IMR-90 (cell line): ENCODE results near the gene FEM1B. TPM values are rescaled to one million over a fixed set of nuclear protein-coding genes. Genes with fewer than 3 reads are reported as not detected.

Experiments
- ATAC-seq: fragments of 200-7000 bp; cut with Tn5 transposase; 2 replicates; pipeline ENCODE4 v1.9.1; 2020; ENCODE audit warnings: low read depth, mild to moderate bottlenecking, moderate library complexity
- BruUV-seq: library from RNA; stranded (reverse); fragments of 400-500 nt; replicated peaks from 2 replicates; lab custom pipeline; 2021; lab: Mats Ljungman, UMichigan
- CTCF ChIA-PET: fragments of 300-600 bp; formaldehyde crosslinking; extraction: SDS; loops from one replicate; lab custom pipeline; 2021; ENCODE audit warnings: antibody characterized with exemption; lab: Yijun Ruan, JAX
- POLR2A ChIA-PET: fragments of 300-600 bp; sonication (Branson Sonifier 250); formaldehyde crosslinking; loops from one replicate; lab custom pipeline; 2022; ENCODE audit warnings: antibody characterized with exemption; ENCODE audit not compliant: unreplicated experiment; lab: Charles Lee
- DNase-seq: peaks from one replicate; pipeline ENCODE4 v3.0.0; 2013
- H2AFZ ChIP-seq: replicated peaks from 2 replicates; pipeline ENCODE3; 2013; ENCODE audit warnings: low read length, mild to moderate bottlenecking; ENCODE audit not compliant: poor library complexity
- H2AK5ac ChIP-seq: 2 replicates; pipeline ENCODE4 v1.6.1; 2013; ENCODE audit warnings: low read depth, low read length, inconsistent platforms
- H2AK9ac ChIP-seq: replicated peaks from 2 replicates; pipeline ENCODE3; 2013; ENCODE audit warnings: mild to moderate bottlenecking, low read depth, low read length, moderate library complexity; ENCODE audit not compliant: poor library complexity
- H2BK120ac ChIP-seq: 2 replicates; pipeline ENCODE4 v1.6.1; 2013; ENCODE audit warnings: low read depth, low read length, inconsistent platforms
- H2BK15ac ChIP-seq: 3 replicates; pipeline ENCODE4 v1.6.1; 2013; ENCODE audit warnings: low read depth, low read length, inconsistent platforms
- H2BK20ac ChIP-seq: 2 replicates; pipeline ENCODE4 v1.6.1; 2013; ENCODE audit warnings: low read depth, mild to moderate bottlenecking, inconsistent platforms, low read length, moderate library complexity
- H2BK5ac ChIP-seq: 2 replicates; pipeline ENCODE4 v1.6.1; 2013; ENCODE audit warnings: mild to moderate bottlenecking, low read depth, low read length, inconsistent platforms; ENCODE audit not compliant: poor library complexity, severe bottlenecking
- H3K14ac ChIP-seq: replicated peaks from 2 replicates; pipeline ENCODE4 v1.6.1; 2013; ENCODE audit warnings: low read depth, low read length, inconsistent platforms
- H3K18ac ChIP-seq: 2 replicates; pipeline ENCODE4 v1.6.1; 2013; ENCODE audit warnings: low read depth, low read length, control low read depth
- H3K23ac ChIP-seq: 2 replicates; pipeline ENCODE4 v1.6.1; 2013; ENCODE audit warnings: low read depth, low read length, inconsistent platforms
- H3K27ac ChIP-seq: 2 replicates; pipeline ENCODE4 v1.5.1; 2013; ENCODE audit warnings: mild to moderate bottlenecking, control low read depth, low read length; ENCODE audit not compliant: insufficient read depth
- H3K27me3 ChIP-seq: 2 replicates; pipeline ENCODE4 v1.6.1; 2013; ENCODE audit warnings: low read length; ENCODE audit not compliant: control insufficient read depth, insufficient read depth
- H3K36me3 ChIP-seq: 2 replicates; pipeline ENCODE4 v1.6.1; 2013; ENCODE audit warnings: low read length, mixed read lengths; ENCODE audit not compliant: control insufficient read depth, insufficient read depth
- H3K4ac ChIP-seq: 2 replicates; pipeline ENCODE4 v1.6.1; 2013; ENCODE audit warnings: low read depth, low read length, inconsistent platforms
- H3K4me1 ChIP-seq: 2 replicates; pipeline ENCODE4 v1.6.1; 2013; ENCODE audit warnings: low read length, mixed read lengths; ENCODE audit not compliant: control insufficient read depth, insufficient read depth
- H3K4me2 ChIP-seq: 2 replicates; pipeline ENCODE4 v1.6.1; 2013; ENCODE audit warnings: low read depth, mild to moderate bottlenecking, control low read depth, low read length, moderate library complexity
- H3K4me3 ChIP-seq: 2 replicates; pipeline ENCODE4 v1.5.1; 2013; ENCODE audit warnings: low read depth, mild to moderate bottlenecking, control low read depth, low read length, moderate library complexity; ENCODE audit not compliant: insufficient read depth
- H3K56ac ChIP-seq: 2 replicates; pipeline ENCODE4 v1.6.1; 2013; ENCODE audit warnings: low read length, inconsistent platforms; ENCODE audit not compliant: insufficient read depth; ENCODE audit errors: extremely low read depth
- H3K79me1 ChIP-seq, 2 experiments: 2 replicates each; pipeline ENCODE4 v1.6.1; 2013; ENCODE audit warnings: low read length in 2 of 2, inconsistent platforms in 1 of 2, low read depth in 1 of 2
- H3K9ac ChIP-seq: 2 replicates; pipeline ENCODE4 v1.6.1; 2013; ENCODE audit warnings: low read depth, low read length, control low read depth
- H3K9me1 ChIP-seq: 2 replicates; pipeline ENCODE4 v1.6.1; 2013; ENCODE audit warnings: low read length, inconsistent platforms; ENCODE audit not compliant: insufficient read depth
- H3K9me3 ChIP-seq: 2 replicates; pipeline ENCODE4 v1.6.1; 2013; ENCODE audit warnings: low read length; ENCODE audit not compliant: control insufficient read depth, insufficient read depth
- H4K20me1 ChIP-seq: 2 replicates; pipeline ENCODE4 v1.6.1; 2013; ENCODE audit warnings: low read length, inconsistent platforms; ENCODE audit not compliant: insufficient read depth
- H4K5ac ChIP-seq: 2 replicates; pipeline ENCODE4 v1.6.1; 2013; ENCODE audit warnings: mild to moderate bottlenecking, low read depth, low read length, control low read depth
- H4K8ac ChIP-seq, 2 experiments: 2 replicates each; pipeline ENCODE4 v1.6.1; 2013; ENCODE audit warnings: low read depth in 2 of 2, low read length in 2 of 2, control low read depth in 1 of 2, inconsistent platforms in 1 of 2
- H4K91ac ChIP-seq: 2 replicates; pipeline ENCODE4 v1.6.1; 2013; ENCODE audit warnings: low read depth, low read length, inconsistent platforms; ENCODE audit not compliant: insufficient read depth
- CHD1 ChIP-seq: IDR thresholded peaks from 2 replicates; pipeline ENCODE4 v1.6.1; 2012; ENCODE audit warnings: low read depth, low read length, improper control_type of control experiment
- MXI1 ChIP-seq: IDR thresholded peaks from 2 replicates; pipeline ENCODE4 v1.6.1; 2012; ENCODE audit warnings: low read depth, mild to moderate bottlenecking, low read length, moderate library complexity, borderline replicate concordance
- NFE2L2 ChIP-seq: fragments of 150-350 bp; IDR thresholded peaks from 2 replicates; pipeline ENCODE4 v1.6.1; 2016; ENCODE audit warnings: low read depth, mild to moderate bottlenecking, low read length
- WGBS, 2 experiments: methylation state at CpG; one replicate each; pipeline versions ENCODE4 v1.1.5 to v1.1.7; 2013; ENCODE audit warnings: missing lambda C conversion rate in 2 of 2; ENCODE audit not compliant: insufficient read length in 1 of 2; ENCODE audit errors: extremely low coverage in 2 of 2; 5-methylcytosine and 5-hydroxymethylcytosine counted together
- dilution Hi-C: fragments of 300-500 bp; cut with HindIII; formaldehyde crosslinking; loops from one replicate; pipeline ENCODE4 v1.14.3; 2018; ENCODE audit warnings: low sequenced_read_pairs; ENCODE audit not compliant: unreplicated experiment
- in situ Hi-C: fragments of 300-500 bp; cut with MboI; formaldehyde crosslinking; loops from 3 replicates; pipeline ENCODE4 v1.14.3; 2019; ENCODE audit warnings: low sequenced_read_pairs, inconsistent platforms, mixed read lengths
- intact Hi-C: fragments of 100-400 bp; cut with micrococcal nuclease; formaldehyde crosslinking; loops from 2 replicates; pipeline ENCODE4 v1.10.0; 2022
- polyA plus RNA-seq, 3 experiments: library from polyadenylated mRNA; depleted of rRNA; stranded (reverse); fragments of >200 nt; gene quantifications; 2 replicates each; pipeline ENCODE4 v1.2.3, GENCODE V29; 2012; ENCODE audit warnings: low replicate concordance in 1 of 3
- total RNA-seq: library from RNA; depleted of rRNA; stranded (reverse); fragments of >200 nt; gene quantifications from 2 replicates; pipeline ENCODE4 v1.2.3, GENCODE V29; 2012
- TF ChIP-seq, protein P1 (sequence below): conservative IDR thresholded peaks from 2 replicates; pipeline ENCODE4 v1.5.1; 2012; ENCODE audit warnings: mild to moderate bottlenecking, low read depth, low read length, improper control_type of control experiment

FEM1B gene
- total and polyA plus RNA-seq, 2 of the 4 experiments (the other 2 are of a cell fraction) = 16.9 to 51.4 TPM

DNA sequence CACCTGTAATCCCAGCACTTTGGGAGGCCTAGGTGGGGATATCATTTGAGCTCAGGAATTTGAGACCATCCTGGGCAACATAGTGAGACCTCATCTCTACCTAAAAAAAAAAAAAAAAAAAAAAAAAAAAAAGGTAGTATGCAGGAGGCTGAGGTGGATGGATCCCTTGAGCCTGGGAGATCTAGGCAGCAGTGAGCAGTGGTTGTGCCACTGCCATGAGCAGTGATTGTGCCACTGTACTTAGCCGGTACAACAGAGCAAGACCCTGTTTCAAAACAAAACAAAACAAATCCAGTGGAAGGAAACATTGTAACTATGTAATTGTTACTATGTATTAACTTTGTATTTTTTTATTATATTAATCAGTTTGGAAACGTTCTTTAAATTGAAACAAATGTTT, 5.9 kb downstream of the FEM1B start:
- Histone ChIP-seq H3K36me3 (peaks cover 8% of the 10 kb centered on the region), H4K5ac (no peak overlapping the region), H4K20me1 (peaks cover 86% of the 10 kb centered on the region), H4K8ac (no peak overlapping the region), H3K79me1 (peaks cover 0 to 42% of the 10 kb centered on the region in 2 experiments; a peak in 2 of 4 replicates), H3K18ac (no peak overlapping the region), H4K91ac (no peak overlapping the region), H3K27me3 (no peaks in the 10 kb centered on the region), H3K9me1 (no peaks in the 10 kb centered on the region; the same call in 1 of the 2 replicates), H3K4me3 (no peak overlapping the region), H3K4ac (no peak overlapping the region), H3K14ac (no peak overlapping the region), H3K9me3 (peaks cover 3% of the 10 kb centered on the region; the same call in 1 of the 2 replicates), H3K9ac (no peak overlapping the region), H2BK5ac (no peak overlapping the region), H2BK20ac (no peak overlapping the region), H2AK9ac (no peak overlapping the region), H3K23ac (no peak overlapping the region), H2AK5ac (no peak overlapping the region), H2AFZ (no peak overlapping the region), H3K27ac (no peak overlapping the region), H3K4me2 (no peak overlapping the region; the same call in 1 of the 2 replicates), H2BK120ac (no peak overlapping the region), H3K56ac (no peak overlapping the region), H3K4me1 (peaks cover 8% of the 10 kb centered on the region), H2BK15ac (no peak overlapping the region)
- intact Hi-C loops = no loop called here
- dilution Hi-C loops = no loop called here
- ChIA-PET CTCF (no interaction called here), POLR2A (no interaction called here)
- in situ Hi-C loops = no loop called here
- TF ChIP-seq CHD1 = no peak
- TF ChIP-seq, protein P1, sequence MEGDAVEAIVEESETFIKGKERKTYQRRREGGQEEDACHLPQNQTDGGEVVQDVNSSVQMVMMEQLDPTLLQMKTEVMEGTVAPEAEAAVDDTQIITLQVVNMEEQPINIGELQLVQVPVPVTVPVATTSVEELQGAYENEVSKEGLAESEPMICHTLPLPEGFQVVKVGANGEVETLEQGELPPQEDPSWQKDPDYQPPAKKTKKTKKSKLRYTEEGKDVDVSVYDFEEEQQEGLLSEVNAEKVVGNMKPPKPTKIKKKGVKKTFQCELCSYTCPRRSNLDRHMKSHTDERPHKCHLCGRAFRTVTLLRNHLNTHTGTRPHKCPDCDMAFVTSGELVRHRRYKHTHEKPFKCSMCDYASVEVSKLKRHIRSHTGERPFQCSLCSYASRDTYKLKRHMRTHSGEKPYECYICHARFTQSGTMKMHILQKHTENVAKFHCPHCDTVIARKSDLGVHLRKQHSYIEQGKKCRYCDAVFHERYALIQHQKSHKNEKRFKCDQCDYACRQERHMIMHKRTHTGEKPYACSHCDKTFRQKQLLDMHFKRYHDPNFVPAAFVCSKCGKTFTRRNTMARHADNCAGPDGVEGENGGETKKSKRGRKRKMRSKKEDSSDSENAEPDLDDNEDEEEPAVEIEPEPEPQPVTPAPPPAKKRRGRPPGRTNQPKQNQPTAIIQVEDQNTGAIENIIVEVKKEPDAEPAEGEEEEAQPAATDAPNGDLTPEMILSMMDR = no peak
- TF ChIP-seq MXI1 = no peak
- TF ChIP-seq NFE2L2 = no peak
- no CpG with 5 or more reads among the region's 2 CpGs for WGBS, 2 experiments
- no TSS peak for BruUV-seq
- no peak for ATAC-seq
- no peak for DNase-seq
